ENCODE data around the gene SEC22C. TPM values are rescaled to one million over a fixed set of nuclear protein-coding genes. Genes with fewer than 3 reads are reported as not detected.

Gene SEC22C
- polyA plus RNA-seq, 3 donors, result 15.3 to 28.4 (median 27.4) TPM

DNA sequence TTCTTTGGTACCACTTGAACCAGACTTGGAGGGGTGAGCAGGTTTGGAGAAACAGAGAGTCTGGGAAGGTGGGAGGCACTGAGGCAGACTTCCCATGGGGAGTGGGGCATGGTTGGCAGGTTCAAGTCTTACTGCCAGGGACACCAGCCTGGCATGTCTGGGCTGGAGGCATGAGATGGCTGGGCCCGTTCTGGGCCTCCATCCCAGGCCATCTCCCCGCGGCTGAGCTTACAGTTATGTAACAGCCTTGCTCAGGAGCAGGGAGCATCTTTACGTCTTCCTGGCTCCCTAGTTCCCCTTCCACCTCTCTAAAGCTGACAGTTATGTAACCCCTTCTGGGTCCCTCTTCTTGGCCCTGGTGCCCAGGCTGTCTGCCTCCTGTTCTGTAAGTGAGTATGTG lies 66.9 kb downstream of the SEC22C start:
- Mint-ChIP-seq H3K4me3 (no peak overlapping the region), H3K27me3 (ENCODE audit: low read depth in 3 of 3) (peaks cover 0 to 7% (median 1%) of the 10 kb centered on the region in 3 donors), H3K36me3 (peaks cover 57 to 76% of the 10 kb centered on the region in 2 donors), H3K4me1 (peaks cover 52% of the 10 kb centered on the region), H3K9me3 (peaks cover 0 to 2% (median 0%) of the 10 kb centered on the region in 7 donors), H3K27ac (peak overlapping the region in 3 of 7 donors; percentile 6 to 63 (median 43))
- peak overlapping the region; percentile 15 to 29 for H3K27ac ChIP-seq (ENCODE audit: low read depth in 1 of 2, low read length in 2 of 2)
- DNase-seq, result no peak
- no peak overlapping the region for H2AFZ ChIP-seq (ENCODE audit: insufficient read depth, low read depth, low read length, poor library complexity, severe bottlenecking)
- H4K20me1 ChIP-seq (ENCODE audit: insufficient read depth, low read length), result peaks cover 37% of the 10 kb centered on the region
- peaks cover 21 to 72% of the 10 kb centered on the region in 2 donors for H3K36me3 ChIP-seq (replicated peaks in 1 of 2; ENCODE audit: control insufficient read depth in 1 of 2, insufficient read depth in 2 of 2, low read length in 2 of 2)
- no peak overlapping the region for H3K4me2 ChIP-seq (replicated peaks; ENCODE audit: extremely low read depth, low read length, poor library complexity, severe bottlenecking)
- peaks cover 4% of the 10 kb centered on the region for H3K79me2 ChIP-seq (ENCODE audit: insufficient read depth, low read length)
- TF ChIP-seq, protein P1, sequence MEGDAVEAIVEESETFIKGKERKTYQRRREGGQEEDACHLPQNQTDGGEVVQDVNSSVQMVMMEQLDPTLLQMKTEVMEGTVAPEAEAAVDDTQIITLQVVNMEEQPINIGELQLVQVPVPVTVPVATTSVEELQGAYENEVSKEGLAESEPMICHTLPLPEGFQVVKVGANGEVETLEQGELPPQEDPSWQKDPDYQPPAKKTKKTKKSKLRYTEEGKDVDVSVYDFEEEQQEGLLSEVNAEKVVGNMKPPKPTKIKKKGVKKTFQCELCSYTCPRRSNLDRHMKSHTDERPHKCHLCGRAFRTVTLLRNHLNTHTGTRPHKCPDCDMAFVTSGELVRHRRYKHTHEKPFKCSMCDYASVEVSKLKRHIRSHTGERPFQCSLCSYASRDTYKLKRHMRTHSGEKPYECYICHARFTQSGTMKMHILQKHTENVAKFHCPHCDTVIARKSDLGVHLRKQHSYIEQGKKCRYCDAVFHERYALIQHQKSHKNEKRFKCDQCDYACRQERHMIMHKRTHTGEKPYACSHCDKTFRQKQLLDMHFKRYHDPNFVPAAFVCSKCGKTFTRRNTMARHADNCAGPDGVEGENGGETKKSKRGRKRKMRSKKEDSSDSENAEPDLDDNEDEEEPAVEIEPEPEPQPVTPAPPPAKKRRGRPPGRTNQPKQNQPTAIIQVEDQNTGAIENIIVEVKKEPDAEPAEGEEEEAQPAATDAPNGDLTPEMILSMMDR (IDR thresholded peaks at IDR 0.05), result no peak
- peaks cover 33 to 51% of the 10 kb centered on the region in 2 donors for H3K4me1 ChIP-seq (ENCODE audit: control insufficient read depth in 1 of 2, insufficient read depth in 2 of 2, low read length in 2 of 2)
- H3K4me3 ChIP-seq (replicated peaks in 1 of 3; ENCODE audit: low read depth in 2 of 3, low read length in 3 of 3), result no peak overlapping the region
- no CpG with 5 or more reads among the region's 4 CpGs for WGBS (ENCODE audit: insufficient coverage)
- H3K27me3 ChIP-seq (ENCODE audit: control insufficient read depth in 2 of 2, insufficient read depth in 2 of 2, low read length in 2 of 2), result no peaks in the 10 kb centered on the region
- intact Hi-C loops (cut with micrococcal nuclease), result no loop called here
- H3K9me3 ChIP-seq (replicated peaks in 1 of 2; ENCODE audit: control insufficient read depth in 1 of 2, insufficient read depth in 1 of 2, low read length in 2 of 2), result no peaks in the 10 kb centered on the region
- H3K9ac ChIP-seq (ENCODE audit: insufficient read depth, low read length, poor library complexity, severe bottlenecking), result no peak overlapping the region

DNA sequence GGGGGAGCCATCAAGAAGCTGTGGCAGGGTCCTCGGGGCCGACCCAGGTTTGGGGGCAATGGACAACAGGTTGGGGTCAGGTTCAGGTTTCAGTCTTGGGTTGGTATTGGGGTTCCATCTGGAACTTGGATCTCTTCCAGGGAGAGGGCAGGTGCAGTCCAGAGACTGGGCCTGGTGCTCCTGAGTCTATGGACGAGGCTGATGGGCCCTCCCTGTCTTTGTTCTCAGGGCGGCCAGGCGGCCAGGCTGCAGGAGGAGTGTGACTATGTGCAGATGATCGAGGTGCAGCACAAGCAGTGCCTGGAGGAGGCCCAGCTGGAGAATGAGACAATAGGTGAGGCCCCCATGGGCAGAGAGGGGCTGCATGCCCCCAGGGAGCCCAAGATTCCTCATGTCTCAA lies 68.2 kb downstream of the SEC22C start:
- Mint-ChIP-seq H3K4me1 (peaks cover 44% of the 10 kb centered on the region), H3K27ac (peak overlapping the region in 1 of 7 donors; percentile 5), H3K9me3 (peaks cover 0 to 2% (median 0%) of the 10 kb centered on the region in 7 donors), H3K4me3 (peak overlapping the region in 1 of 2 donors; percentile 21), H3K27me3 (ENCODE audit: low read depth in 3 of 3) (peaks cover 0 to 8% (median 1%) of the 10 kb centered on the region in 3 donors), H3K36me3 (peaks cover 59 to 80% of the 10 kb centered on the region in 2 donors)
- no peaks in the 10 kb centered on the region for H3K9me3 ChIP-seq (replicated peaks in 1 of 2; ENCODE audit: control insufficient read depth in 1 of 2, insufficient read depth in 1 of 2, low read length in 2 of 2)
- TF ChIP-seq, protein P1 (IDR thresholded peaks at IDR 0.05), result no peak
- H3K4me1 ChIP-seq (ENCODE audit: control insufficient read depth in 1 of 2, insufficient read depth in 2 of 2, low read length in 2 of 2), result peaks cover 35 to 47% of the 10 kb centered on the region in 2 donors
- H3K27ac ChIP-seq (ENCODE audit: low read depth in 1 of 2, low read length in 2 of 2), result no peak overlapping the region
- H3K9ac ChIP-seq (ENCODE audit: insufficient read depth, low read length, poor library complexity, severe bottlenecking), result no peak overlapping the region
- no peak overlapping the region for H3K4me3 ChIP-seq (replicated peaks in 1 of 3; ENCODE audit: low read depth in 2 of 3, low read length in 3 of 3)
- H2AFZ ChIP-seq (ENCODE audit: insufficient read depth, low read depth, low read length, poor library complexity, severe bottlenecking), result no peak overlapping the region
- intact Hi-C loops (cut with micrococcal nuclease), result no loop called here
- peaks cover 51% of the 10 kb centered on the region for H4K20me1 ChIP-seq (ENCODE audit: insufficient read depth, low read length)
- no peak overlapping the region for H3K4me2 ChIP-seq (replicated peaks; ENCODE audit: extremely low read depth, low read length, poor library complexity, severe bottlenecking)
- no peaks in the 10 kb centered on the region for H3K27me3 ChIP-seq (ENCODE audit: control insufficient read depth in 2 of 2, insufficient read depth in 2 of 2, low read length in 2 of 2)
- peaks cover 4% of the 10 kb centered on the region for H3K79me2 ChIP-seq (ENCODE audit: insufficient read depth, low read length)
- no peak for DNase-seq
- H3K36me3 ChIP-seq (replicated peaks in 1 of 2; ENCODE audit: control insufficient read depth in 1 of 2, insufficient read depth in 2 of 2, low read length in 2 of 2), result peaks cover 18 to 67% of the 10 kb centered on the region in 2 donors
- WGBS (ENCODE audit: insufficient coverage), result 95% methylated on average over 6 of the region's 6 CpGs
